22Rv1 (cell line): ENCODE measurements around the gene CFAP221.

Experiments used
- CTCF ChIP-seq: fragments of 450-650 bp; IDR thresholded peaks from 2 replicates; pipeline ENCODE4 v1.5.1; 2017; ENCODE audit warnings: mild to moderate bottlenecking
- ZFX ChIP-seq: fragments of 450-650 bp; IDR thresholded peaks from 2 replicates; pipeline ENCODE4 v1.6.1; 2017; ENCODE audit warnings: antibody characterized with exemption, borderline replicate concordance

- TF ChIP-seq CTCF (no peak), ZFX (no peak)
Measured at GRCh38 chr2:119680457-119681202, 136.4 kb downstream of the CFAP221 start.
